ENCODE measurements around the gene NEK8.
"Not testable (repeated sequence)": the region's sequence is repeated elsewhere in the genome, so short reads cannot be mapped to it uniquely, and the experiment has no call there.

The NEK8 gene

DNA sequence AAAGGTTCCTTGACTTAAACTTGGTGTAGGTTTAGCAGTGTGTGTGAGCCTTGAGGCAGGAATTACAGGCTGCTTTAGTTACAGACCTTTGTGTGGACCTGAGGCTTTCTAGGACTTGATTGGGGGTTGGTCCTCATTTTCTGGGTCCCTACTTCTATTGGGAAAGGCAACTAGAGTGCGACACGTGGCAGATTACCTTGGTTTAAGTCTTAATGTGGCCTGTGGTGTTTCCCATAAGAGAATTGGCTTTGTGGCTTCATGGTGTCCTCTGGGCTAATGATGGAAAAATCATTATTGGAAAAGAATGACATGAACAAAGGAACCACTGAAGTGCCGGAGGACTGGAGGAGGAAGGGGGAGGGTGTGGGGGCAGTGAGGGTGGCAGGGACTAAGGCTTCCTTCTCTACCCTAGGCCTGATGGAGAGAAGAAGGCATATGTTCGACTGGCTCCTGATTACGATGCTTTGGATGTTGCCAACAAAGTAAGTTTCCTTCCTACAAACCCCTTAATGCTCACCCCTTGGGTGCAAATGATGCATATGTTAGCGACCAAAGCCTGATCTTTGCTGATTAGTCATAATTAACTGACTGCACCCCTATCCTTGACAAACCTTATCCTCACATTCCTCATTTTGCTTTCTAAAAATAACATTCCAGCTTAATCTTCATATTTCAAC, 5.3 kb upstream of the NEK8 start:
- Histone ChIP-seq H3K36me3 (ENCODE audit: control insufficient read depth, insufficient read depth, low read length) (peaks cover 18% of the 10 kb centered on the region), H3K4me3 (ENCODE audit: low read length) (no peak overlapping the region), H3K27ac (ENCODE audit: low read depth, low read length) (no peak overlapping the region), H3K27me3 (ENCODE audit: control insufficient read depth, insufficient read depth, low read length) (no peaks in the 10 kb centered on the region), H3K4me1 (ENCODE audit: control insufficient read depth, insufficient read depth, low read length) (peaks cover 28% of the 10 kb centered on the region), H3K9ac (ENCODE audit: low read length) (no peak overlapping the region)

GRCh38 chr17:28723836-28724499, 4.6 kb upstream of the NEK8 start:
- H3K27me3 ChIP-seq (ENCODE audit: control insufficient read depth, insufficient read depth, low read length); H3K9ac ChIP-seq (ENCODE audit: low read length); H3K27ac ChIP-seq (ENCODE audit: low read depth, low read length); H3K4me3 ChIP-seq (ENCODE audit: low read length): not testable (repeated sequence)
- H3K36me3 ChIP-seq (ENCODE audit: control insufficient read depth, insufficient read depth, low read length): peaks cover 18% of the 10 kb centered on the region
- peaks cover 23% of the 10 kb centered on the region for H3K4me1 ChIP-seq (ENCODE audit: control insufficient read depth, insufficient read depth, low read length)

DNA sequence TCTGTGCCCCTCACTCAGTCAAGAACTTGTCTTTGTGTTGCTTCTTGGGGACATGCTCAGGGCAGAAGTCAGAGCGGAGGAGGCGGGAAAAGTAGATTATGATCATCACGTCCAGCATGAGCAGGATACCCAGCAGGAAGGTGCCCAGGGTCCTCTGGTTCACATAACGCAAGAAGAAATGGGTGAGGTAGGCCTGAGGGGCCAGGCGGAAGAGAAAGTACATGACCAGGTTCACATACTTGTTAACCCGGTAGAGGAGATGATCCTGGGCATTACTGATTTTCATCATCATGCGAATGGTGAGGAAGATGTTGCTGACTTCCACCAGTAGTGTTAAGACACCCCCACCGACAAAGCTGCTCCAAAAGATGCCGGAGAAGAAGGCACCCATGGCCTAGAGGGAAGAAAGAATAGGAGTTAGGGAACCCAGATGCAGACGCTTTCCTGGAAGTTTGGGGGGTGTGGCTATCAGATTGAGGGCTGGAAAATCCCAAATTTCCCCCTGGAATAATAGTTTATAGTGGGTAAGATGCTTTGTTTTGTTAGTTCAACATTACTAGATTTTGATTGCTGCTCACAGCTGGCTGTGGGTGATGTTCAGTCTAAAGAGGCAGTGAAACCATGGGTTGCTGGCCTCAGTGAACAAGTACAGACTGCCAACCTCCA, 4.0 kb upstream of the NEK8 start:
- H3K36me3 ChIP-seq (ENCODE audit: control insufficient read depth, insufficient read depth, low read length): peaks cover 18% of the 10 kb centered on the region
- H3K27ac ChIP-seq (ENCODE audit: low read depth, low read length): no peak overlapping the region
- peaks cover 21% of the 10 kb centered on the region for H3K4me1 ChIP-seq (ENCODE audit: control insufficient read depth, insufficient read depth, low read length)
- H3K27me3 ChIP-seq (ENCODE audit: control insufficient read depth, insufficient read depth, low read length): no peaks in the 10 kb centered on the region
- no peak overlapping the region for H3K4me3 ChIP-seq (ENCODE audit: low read length)
- no peak overlapping the region for H3K9ac ChIP-seq (ENCODE audit: low read length)

- peak overlapping the region; percentile 13 for H3K9ac ChIP-seq (ENCODE audit: low read length)
- H3K27ac ChIP-seq (ENCODE audit: low read depth, low read length): no peak overlapping the region
Measured at GRCh38 chr17:28725166-28725659, 3.4 kb upstream of the NEK8 start.

GRCh38 chr17:28725660-28726225, 2.8 kb upstream of the NEK8 start:
- Histone ChIP-seq H3K27me3 (ENCODE audit: control insufficient read depth, insufficient read depth, low read length) (no peaks in the 10 kb centered on the region), H3K4me3 (ENCODE audit: low read length) (peak overlapping the region; percentile 60), H3K27ac (ENCODE audit: low read depth, low read length) (no peak overlapping the region), H3K36me3 (ENCODE audit: control insufficient read depth, insufficient read depth, low read length) (peaks cover 18% of the 10 kb centered on the region), H3K4me1 (ENCODE audit: control insufficient read depth, insufficient read depth, low read length) (peaks cover 16% of the 10 kb centered on the region), H3K9ac (ENCODE audit: low read length) (peak overlapping the region; percentile 13)

More at GRCh38 chr17:28725166-28725659, 3.4 kb upstream of the NEK8 start:
- H3K4me1 ChIP-seq (ENCODE audit: control insufficient read depth, insufficient read depth, low read length): peaks cover 21% of the 10 kb centered on the region
- no peaks in the 10 kb centered on the region for H3K27me3 ChIP-seq (ENCODE audit: control insufficient read depth, insufficient read depth, low read length)
- peaks cover 18% of the 10 kb centered on the region for H3K36me3 ChIP-seq (ENCODE audit: control insufficient read depth, insufficient read depth, low read length)
- peak overlapping the region; percentile 60 for H3K4me3 ChIP-seq (ENCODE audit: low read length)

DNA sequence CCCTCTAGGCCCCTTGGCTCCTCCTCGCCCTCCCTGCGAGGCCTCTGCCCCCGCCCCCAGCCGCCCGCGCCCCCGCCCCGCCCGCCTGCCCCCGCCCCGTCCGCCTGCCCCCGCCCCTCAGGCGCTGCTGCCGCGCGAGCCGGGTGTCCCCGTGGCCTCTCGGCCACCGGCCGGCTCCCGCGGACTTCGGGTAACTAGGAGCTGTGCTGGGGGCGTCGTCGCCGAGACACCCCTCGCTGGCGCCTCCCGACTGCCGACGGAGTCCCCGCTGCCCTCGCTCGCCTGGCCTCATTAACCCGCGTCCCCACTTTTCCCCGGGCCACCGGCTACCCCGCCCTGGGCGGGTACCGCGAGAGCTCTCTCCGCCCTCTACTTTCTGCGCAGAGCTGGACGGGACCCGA, 2.4 kb upstream of the NEK8 start, which contains the start of gene TLCD1:
Gene TLCD1, minus strand, starts transcription at position 8 of the 401 bp plus-strand sequence. CDS start 136 bp downstream, outside the sequence.
- Histone ChIP-seq H3K4me1 (ENCODE audit: control insufficient read depth, insufficient read depth, low read length) (peaks cover 11% of the 10 kb centered on the region), H3K27me3 (ENCODE audit: control insufficient read depth, insufficient read depth, low read length) (no peaks in the 10 kb centered on the region), H3K9ac (ENCODE audit: low read length) (peak within 1 kb of the TSS; percentile 13), H3K4me3 (ENCODE audit: low read length) (peak within 1 kb of the TSS; percentile 79), H3K36me3 (ENCODE audit: control insufficient read depth, insufficient read depth, low read length) (peaks cover 18% of the 10 kb centered on the region), H3K27ac (ENCODE audit: low read depth, low read length) (no peak within 1 kb of the TSS)

GRCh38 chr17:28726627-28727491, 1.7 kb upstream of the NEK8 start:
- no peak overlapping the region for H3K27ac ChIP-seq (ENCODE audit: low read depth, low read length)
- H3K4me3 ChIP-seq (ENCODE audit: low read length): peak overlapping the region; percentile 79
- H3K36me3 ChIP-seq (ENCODE audit: control insufficient read depth, insufficient read depth, low read length): peaks cover 18% of the 10 kb centered on the region
- peak overlapping the region; percentile 7 for H3K9ac ChIP-seq (ENCODE audit: low read length)
- H3K27me3 ChIP-seq (ENCODE audit: control insufficient read depth, insufficient read depth, low read length): no peaks in the 10 kb centered on the region
- H3K4me1 ChIP-seq (ENCODE audit: control insufficient read depth, insufficient read depth, low read length): peaks cover 6% of the 10 kb centered on the region

GRCh38 chr17:28729950-28730330, 1.4 kb downstream of the NEK8 start:
- Histone ChIP-seq H3K4me3 (ENCODE audit: low read length) (no peak overlapping the region), H3K27me3 (ENCODE audit: control insufficient read depth, insufficient read depth, low read length) (no peaks in the 10 kb centered on the region), H3K27ac (ENCODE audit: low read depth, low read length) (no peak overlapping the region), H3K36me3 (ENCODE audit: control insufficient read depth, insufficient read depth, low read length) (no peaks in the 10 kb centered on the region), H3K4me1 (ENCODE audit: control insufficient read depth, insufficient read depth, low read length) (peaks cover 6% of the 10 kb centered on the region), H3K9ac (ENCODE audit: low read length) (no peak overlapping the region)

DNA sequence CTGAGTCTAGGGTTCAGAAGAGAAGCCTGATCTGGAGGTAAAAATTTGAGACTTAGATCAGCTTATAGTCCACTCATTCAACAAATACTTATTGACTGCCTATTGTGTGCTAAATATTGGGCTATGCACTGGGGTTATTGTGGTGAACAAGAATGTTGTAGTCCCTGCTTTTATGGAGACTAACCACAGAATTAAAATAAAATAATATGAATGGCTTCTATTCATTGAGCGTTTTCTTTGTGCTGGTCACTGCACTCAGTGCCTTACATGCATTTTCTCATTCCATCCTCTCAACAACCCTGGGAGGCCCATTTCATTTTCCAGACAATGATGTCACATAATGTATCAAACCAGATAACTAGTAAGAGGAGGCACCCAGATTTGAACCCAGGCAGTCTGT, 4.8 kb downstream of the NEK8 start:
- Histone ChIP-seq H3K9ac (ENCODE audit: low read length) (no peak overlapping the region), H3K27me3 (ENCODE audit: control insufficient read depth, insufficient read depth, low read length) (no peaks in the 10 kb centered on the region), H3K4me1 (ENCODE audit: control insufficient read depth, insufficient read depth, low read length) (no peaks in the 10 kb centered on the region), H3K36me3 (ENCODE audit: control insufficient read depth, insufficient read depth, low read length) (no peaks in the 10 kb centered on the region), H3K27ac (ENCODE audit: low read depth, low read length) (no peak overlapping the region), H3K4me3 (ENCODE audit: low read length) (no peak overlapping the region)

GRCh38 chr17:28734712-28735241, 6.2 kb downstream of the NEK8 start:
- no peaks in the 10 kb centered on the region for H3K27me3 ChIP-seq (ENCODE audit: control insufficient read depth, insufficient read depth, low read length)
- H3K36me3 ChIP-seq (ENCODE audit: control insufficient read depth, insufficient read depth, low read length): no peaks in the 10 kb centered on the region
- H3K4me1 ChIP-seq (ENCODE audit: control insufficient read depth, insufficient read depth, low read length): no peaks in the 10 kb centered on the region
- H3K4me3 ChIP-seq (ENCODE audit: low read length): no peak overlapping the region
- H3K9ac ChIP-seq (ENCODE audit: low read length): no peak overlapping the region
- no peak overlapping the region for H3K27ac ChIP-seq (ENCODE audit: low read depth, low read length)

GRCh38 chr17:28735242-28735722, 6.7 kb downstream of the NEK8 start:
- H3K4me3 ChIP-seq (ENCODE audit: low read length): no peak overlapping the region
- no peaks in the 10 kb centered on the region for H3K4me1 ChIP-seq (ENCODE audit: control insufficient read depth, insufficient read depth, low read length)
- H3K27me3 ChIP-seq (ENCODE audit: control insufficient read depth, insufficient read depth, low read length): no peaks in the 10 kb centered on the region
- no peaks in the 10 kb centered on the region for H3K36me3 ChIP-seq (ENCODE audit: control insufficient read depth, insufficient read depth, low read length)
- H3K9ac ChIP-seq (ENCODE audit: low read length): no peak overlapping the region
- no peak overlapping the region for H3K27ac ChIP-seq (ENCODE audit: low read depth, low read length)
